Left ventricle myocardium inferior (tissue), 1 donor: Measurements from ENCODE around the gene MMP10. TPM values are rescaled to one million over a fixed set of nuclear protein-coding genes. Genes with fewer than 3 reads are reported as not detected.

Source experiments
- DNase-seq: peaks from one replicate; pipeline ENCODE4 v3.0.0-alpha.2; 2020
- H3K27ac ChIP-seq: fragments of 200-600 bp; replicated peaks from 2 replicates; pipeline ENCODE4 v1.8.0; 2021
- H3K27me3 ChIP-seq: fragments of 200-600 bp; 2 replicates; pipeline ENCODE4 v1.8.0; 2021; ENCODE audit warnings: low read depth
- H3K36me3 ChIP-seq: fragments of 200-600 bp; 2 replicates; pipeline ENCODE4 v1.8.0; 2021
- H3K4me1 ChIP-seq: fragments of 200-600 bp; 2 replicates; pipeline ENCODE4 v1.8.0; 2021
- H3K4me3 ChIP-seq: fragments of 200-600 bp; 2 replicates; pipeline ENCODE4 v1.8.0; 2021; ENCODE audit warnings: mild to moderate bottlenecking, moderate library complexity
- H3K9me3 ChIP-seq: fragments of 200-600 bp; replicated peaks from 2 replicates; pipeline ENCODE4 v1.8.0; 2021
- intact Hi-C: fragments of 100-400 bp; cut with micrococcal nuclease; formaldehyde crosslinking; loops from one replicate; pipeline ENCODE4 v1.11.0; 2022
- total RNA-seq: library from RNA; stranded (reverse); fragmentation: NEBNext Ultra II Directional; extraction: Animal tissue kit (Norgen Biotek cat#: 25700); gene quantifications from one replicate; pipeline ENCODE4 v1.2.1, GENCODE V29; 2021
- TF ChIP-seq, protein P1 (sequence below): fragments of 200-600 bp; IDR thresholded peaks from 2 replicates; pipeline ENCODE4 v1.8.0; 2021; ENCODE audit warnings: antibody characterized with exemption, mild to moderate bottlenecking, borderline replicate concordance
- donor health status: DM: no; HTN: yes; CAD: no; lungs with severe emphysema.

Gene MMP10
- total RNA-seq, 1 donor from 2014 or later = not detected

GRCh38 chr11:102770191-102770590 lies 10.2 kb downstream of the MMP10 start:
- Histone ChIP-seq H3K4me1 (no peaks in the 10 kb centered on the region), H3K27ac (no peak overlapping the region), H3K27me3 (no peaks in the 10 kb centered on the region), H3K4me3 (no peak overlapping the region), H3K36me3 (no peaks in the 10 kb centered on the region), H3K9me3 (no peaks in the 10 kb centered on the region)
- no peak for DNase-seq
- intact Hi-C loops = no loop called here
- TF ChIP-seq, protein P1, sequence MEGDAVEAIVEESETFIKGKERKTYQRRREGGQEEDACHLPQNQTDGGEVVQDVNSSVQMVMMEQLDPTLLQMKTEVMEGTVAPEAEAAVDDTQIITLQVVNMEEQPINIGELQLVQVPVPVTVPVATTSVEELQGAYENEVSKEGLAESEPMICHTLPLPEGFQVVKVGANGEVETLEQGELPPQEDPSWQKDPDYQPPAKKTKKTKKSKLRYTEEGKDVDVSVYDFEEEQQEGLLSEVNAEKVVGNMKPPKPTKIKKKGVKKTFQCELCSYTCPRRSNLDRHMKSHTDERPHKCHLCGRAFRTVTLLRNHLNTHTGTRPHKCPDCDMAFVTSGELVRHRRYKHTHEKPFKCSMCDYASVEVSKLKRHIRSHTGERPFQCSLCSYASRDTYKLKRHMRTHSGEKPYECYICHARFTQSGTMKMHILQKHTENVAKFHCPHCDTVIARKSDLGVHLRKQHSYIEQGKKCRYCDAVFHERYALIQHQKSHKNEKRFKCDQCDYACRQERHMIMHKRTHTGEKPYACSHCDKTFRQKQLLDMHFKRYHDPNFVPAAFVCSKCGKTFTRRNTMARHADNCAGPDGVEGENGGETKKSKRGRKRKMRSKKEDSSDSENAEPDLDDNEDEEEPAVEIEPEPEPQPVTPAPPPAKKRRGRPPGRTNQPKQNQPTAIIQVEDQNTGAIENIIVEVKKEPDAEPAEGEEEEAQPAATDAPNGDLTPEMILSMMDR = no peak

GRCh38 chr11:102767800-102768199 lies 12.6 kb downstream of the MMP10 start:
- no peaks in the 10 kb centered on the region for H3K4me1 ChIP-seq
- H3K4me3 ChIP-seq = no peak overlapping the region
- H3K27me3 ChIP-seq = no peaks in the 10 kb centered on the region
- H3K36me3 ChIP-seq = no peaks in the 10 kb centered on the region
- no peaks in the 10 kb centered on the region for H3K9me3 ChIP-seq
- H3K27ac ChIP-seq = no peak overlapping the region
- intact Hi-C loops = no loop called here
- TF ChIP-seq, protein P1 = no peak
- DNase-seq = no peak

DNA sequence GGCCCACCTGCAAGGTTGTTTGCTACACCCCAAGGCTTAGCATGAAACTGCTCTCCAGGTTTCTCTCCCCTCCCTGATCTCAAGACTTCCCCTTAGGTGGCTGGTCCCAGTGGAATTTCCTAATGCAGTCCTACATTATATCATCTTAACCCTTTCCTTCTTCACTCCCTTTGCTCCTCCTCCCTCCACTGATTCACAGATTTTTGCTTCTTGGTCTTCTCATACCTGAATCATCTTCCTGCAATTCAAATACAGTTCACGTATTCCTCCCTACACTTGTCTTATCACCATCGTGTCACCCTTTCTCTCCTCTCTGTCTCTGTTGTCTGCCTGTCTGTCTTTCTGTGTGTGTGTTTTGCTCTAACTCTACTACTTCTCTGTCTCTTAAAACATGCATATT lies 17.0 kb downstream of the MMP10 start:
- DNase-seq = no peak
- H3K9me3 ChIP-seq = no peaks in the 10 kb centered on the region
- no peak overlapping the region for H3K27ac ChIP-seq
- H3K4me1 ChIP-seq = peaks cover 8% of the 10 kb centered on the region
- TF ChIP-seq, protein P1 = no peak
- no peaks in the 10 kb centered on the region for H3K36me3 ChIP-seq
- no peak overlapping the region for H3K4me3 ChIP-seq
- intact Hi-C loops = no loop called here
- no peaks in the 10 kb centered on the region for H3K27me3 ChIP-seq

GRCh38 chr11:102762361-102762767 lies 18.1 kb downstream of the MMP10 start:
- intact Hi-C loops = no loop called here
- no peak overlapping the region for H3K27ac ChIP-seq
- TF ChIP-seq, protein P1 = no peak
- H3K4me1 ChIP-seq = peaks cover 13% of the 10 kb centered on the region
- no peak for DNase-seq
- no peak overlapping the region for H3K4me3 ChIP-seq
- no peaks in the 10 kb centered on the region for H3K27me3 ChIP-seq
- no peaks in the 10 kb centered on the region for H3K9me3 ChIP-seq
- H3K36me3 ChIP-seq = no peaks in the 10 kb centered on the region

DNA sequence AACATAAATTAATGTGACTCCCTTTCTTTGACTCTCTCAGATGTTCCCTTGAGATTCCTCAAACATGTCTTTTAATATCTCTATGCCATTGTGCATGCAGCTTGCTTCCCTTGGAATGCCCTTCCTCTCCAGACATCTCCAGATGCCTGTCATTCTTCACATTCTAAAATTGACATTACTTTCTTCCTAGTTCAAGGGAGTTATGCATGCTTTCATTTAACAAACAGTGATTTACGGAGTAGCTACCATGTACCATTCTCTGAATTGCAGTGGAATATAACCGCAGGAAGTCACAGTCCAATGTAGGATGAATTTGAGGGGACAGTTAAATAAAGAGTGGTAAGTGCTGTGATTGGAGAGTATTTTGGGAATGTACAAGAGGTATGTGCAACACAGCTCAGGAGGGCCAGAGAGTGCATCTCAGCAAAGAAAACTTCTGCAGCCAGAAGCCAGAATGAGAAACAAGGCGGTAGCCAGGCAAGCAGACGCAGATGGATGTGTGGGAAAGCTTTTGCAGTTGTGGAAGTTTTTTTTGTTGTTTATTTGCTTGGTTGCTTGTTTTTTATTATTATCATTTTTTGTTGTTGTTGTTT lies 18.7 kb downstream of the MMP10 start:
- intact Hi-C loops = no loop called here
- H3K4me3 ChIP-seq = no peak overlapping the region
- H3K9me3 ChIP-seq = no peaks in the 10 kb centered on the region
- no peaks in the 10 kb centered on the region for H3K27me3 ChIP-seq
- TF ChIP-seq, protein P1 = no peak
- no peak overlapping the region for H3K27ac ChIP-seq
- peaks cover 13% of the 10 kb centered on the region for H3K4me1 ChIP-seq
- H3K36me3 ChIP-seq = no peaks in the 10 kb centered on the region
- DNase-seq = no peak
